Stimulated activated naive CD8-positive, alpha-beta T cell treated with anti-CD3 and anti-CD28 coated beads, Interleukin-15, Interleukin-2, amounts not matched to agents 100 U/mL and 50 U/mL, for 24 hours (primary cell): Measurements from ENCODE around the gene SDSL.

Experiments used
- ATAC-seq: fragments of 150-1000 bp; cut with Tn5 transposase; one replicate; pipeline ENCODE4 v1.10.0; 2021
- DNase-seq: peaks from one replicate; pipeline ENCODE4 v3.0.0; 2021

Gene SDSL

DNA sequence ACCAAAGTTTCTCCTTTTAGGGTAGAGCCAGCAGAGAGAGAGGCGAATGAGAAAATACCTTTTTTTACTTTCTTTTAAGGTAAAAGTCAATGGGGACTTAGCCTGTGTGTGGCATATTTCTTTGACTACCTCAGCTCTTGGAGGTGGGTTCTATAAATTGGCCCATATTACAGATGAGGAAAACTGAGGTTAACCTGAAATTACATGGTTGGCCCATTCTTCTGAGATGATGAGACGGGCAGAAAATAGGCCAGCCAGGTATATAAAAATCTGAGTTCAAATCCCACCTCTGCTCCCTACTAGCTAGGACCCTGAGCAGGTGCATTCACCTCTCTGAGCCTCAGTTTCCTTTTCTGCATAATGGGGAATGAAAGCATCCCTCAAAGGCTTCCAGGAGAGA lies 27.1 kb downstream of the SDSL start:
- no peak for ATAC-seq
- no peak for DNase-seq

DNA sequence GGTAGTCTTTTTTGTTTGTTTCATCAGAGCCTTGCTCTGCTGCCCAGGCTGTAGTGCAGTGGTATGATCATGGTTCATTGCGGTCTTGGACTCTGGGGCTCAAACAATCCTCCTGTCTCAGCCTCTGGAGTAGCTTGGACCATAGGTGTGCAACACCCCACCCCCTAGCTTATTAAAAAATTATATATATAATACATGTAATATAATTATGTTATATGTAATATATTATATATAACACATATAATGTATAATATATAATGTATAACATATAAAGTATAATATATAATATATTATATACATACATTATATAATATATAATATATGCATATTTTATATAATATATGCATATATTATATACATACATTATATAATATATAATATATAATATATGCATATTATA lies 27.7 kb downstream of the SDSL start:
- DNase-seq (no peak), ATAC-seq (no peak)

DNA sequence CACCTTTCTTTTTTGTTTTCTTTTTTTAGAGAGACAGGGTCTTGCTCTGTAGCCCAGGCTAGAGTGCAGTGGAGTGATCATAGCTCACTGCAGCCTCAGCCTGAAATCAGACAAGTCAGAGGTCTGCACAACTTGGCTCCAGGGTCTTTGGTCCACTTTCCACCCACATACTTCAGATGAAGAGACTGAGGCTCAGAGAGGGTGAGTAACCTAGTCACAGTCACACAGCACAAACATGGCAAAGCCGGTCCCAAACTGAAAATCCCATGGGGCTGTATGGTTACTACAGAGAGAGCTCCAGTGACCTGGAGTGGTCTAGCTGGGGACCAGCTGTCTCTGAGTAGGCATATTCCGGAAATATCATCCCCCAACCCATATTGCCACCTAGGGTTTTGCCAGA lies 30.3 kb downstream of the SDSL start:
- no peak for ATAC-seq
- no peak for DNase-seq

DNA sequence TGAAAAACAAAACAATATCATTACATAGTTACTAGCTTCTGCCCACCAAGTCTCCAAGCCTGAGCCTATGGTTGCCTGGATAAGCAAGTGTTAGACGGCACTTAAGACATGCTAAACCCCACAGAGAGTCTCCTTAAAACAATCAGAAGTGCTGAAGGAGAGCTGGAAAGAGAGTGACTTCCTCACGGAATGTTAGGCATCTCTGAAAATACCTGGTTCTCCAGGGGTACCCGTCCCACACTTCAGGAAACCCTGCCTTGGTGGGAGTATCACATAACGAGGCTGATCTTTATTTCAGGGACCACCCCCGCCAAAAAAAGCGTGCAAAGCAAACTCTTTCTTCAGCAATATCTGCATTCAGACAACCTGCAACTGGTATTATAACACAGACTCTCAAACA lies 31.1 kb downstream of the SDSL start:
- DNase-seq (no peak), ATAC-seq (no peak)

DNA sequence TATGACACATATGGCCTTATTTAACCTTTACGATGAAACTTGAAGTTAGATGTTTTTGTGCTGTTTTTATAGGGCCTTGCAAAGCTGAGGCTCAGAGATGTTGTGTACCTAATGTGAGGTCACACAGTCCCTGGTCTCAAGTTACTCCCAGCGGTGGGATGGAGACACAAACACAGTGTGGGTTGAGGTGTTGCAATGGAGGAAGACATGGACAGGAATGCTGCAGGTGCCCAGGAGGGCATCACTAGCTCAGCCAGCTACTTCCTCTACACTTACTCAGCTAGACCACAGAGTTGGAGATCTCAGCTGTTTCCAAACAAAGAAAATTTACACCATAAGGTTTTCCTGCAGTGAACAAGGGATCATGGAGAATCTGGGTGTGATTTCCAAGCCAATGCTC lies 34.0 kb downstream of the SDSL start:
- DNase-seq: no peak

DNA sequence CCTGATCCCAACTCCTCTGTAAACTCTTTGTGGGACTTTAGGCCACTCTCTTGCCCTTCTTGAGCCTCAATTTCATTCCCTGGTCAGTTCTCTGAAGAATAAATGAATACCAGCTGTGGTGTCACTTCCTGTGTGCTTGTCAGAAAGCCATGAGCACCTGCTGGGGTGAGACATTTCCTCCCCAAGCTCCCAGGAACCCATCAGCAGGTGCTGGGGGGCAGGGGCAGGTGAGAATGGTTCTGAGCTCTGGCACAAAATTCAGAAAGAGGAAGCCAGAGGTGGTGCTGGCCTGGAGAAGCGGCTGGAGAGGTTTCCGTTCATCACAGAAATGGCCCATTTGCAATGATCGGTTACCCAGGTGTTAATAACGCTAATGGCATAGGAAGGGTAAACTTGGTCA lies 34.6 kb downstream of the SDSL start:
- ATAC-seq: no peak
- no peak for DNase-seq

More for the DNA sequence above, 34.0 kb downstream of the SDSL start:
- no peak for ATAC-seq

DNA sequence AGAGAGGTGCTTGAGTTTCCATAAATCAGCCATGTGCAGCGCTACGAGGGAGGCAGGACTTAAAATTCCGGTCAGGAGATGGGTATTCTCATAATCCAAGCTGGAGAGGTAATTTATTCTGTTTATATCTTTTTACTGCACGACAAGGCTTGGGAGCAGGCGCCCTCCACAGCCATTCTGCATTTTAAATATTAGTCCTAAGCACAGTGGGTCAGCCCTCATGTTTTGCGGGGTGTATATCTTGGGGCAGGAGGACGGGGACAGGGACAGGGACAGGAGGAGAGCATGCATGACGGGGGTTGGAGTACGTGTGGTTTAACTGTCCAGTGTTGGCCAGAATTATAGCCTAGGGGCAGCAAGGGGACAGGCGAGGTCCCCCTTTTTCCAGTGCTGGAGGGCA lies 35.0 kb downstream of the SDSL start:
- ATAC-seq: no peak
- no peak for DNase-seq

DNA sequence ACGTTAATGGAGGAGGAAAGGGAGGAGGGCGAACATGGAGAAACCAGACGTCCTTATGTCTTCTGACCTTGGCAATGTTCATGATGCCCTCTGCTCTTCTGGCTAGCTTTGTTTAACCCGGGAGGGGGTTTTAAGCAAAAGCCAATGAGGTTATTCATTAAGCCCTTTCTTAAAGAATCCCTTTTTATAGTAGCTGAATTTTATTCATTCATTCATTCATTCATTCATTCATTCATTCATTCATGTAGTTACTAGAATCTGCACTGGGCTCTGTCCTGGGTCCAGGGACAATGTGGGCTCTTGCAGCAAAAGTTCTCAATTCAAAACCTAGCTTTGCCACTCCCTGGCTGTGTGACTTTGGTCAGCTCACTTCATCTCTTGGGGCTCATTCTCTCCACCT lies 35.5 kb downstream of the SDSL start:
- DNase-seq: no peak
- no peak for ATAC-seq

DNA sequence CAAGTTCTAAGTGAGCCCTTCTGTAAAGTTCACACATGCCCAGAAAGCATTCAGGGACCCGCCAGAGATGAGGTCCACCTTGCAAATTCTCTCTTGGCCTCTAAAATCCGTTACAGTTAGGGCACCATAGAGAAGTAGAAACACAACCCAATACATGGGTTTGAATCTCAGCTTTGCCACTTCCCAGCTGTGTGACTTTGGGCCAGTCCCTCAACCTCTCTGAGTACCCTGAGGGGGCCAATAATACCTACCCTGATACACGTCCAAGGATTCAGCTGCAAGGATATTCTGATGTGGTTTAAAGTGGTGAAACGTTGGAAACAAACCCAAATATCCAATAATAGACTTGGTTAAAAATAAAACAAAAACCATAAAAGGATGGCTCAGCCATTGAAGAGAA lies 37.8 kb downstream of the SDSL start:
- DNase-seq: no peak
- no peak for ATAC-seq

DNA sequence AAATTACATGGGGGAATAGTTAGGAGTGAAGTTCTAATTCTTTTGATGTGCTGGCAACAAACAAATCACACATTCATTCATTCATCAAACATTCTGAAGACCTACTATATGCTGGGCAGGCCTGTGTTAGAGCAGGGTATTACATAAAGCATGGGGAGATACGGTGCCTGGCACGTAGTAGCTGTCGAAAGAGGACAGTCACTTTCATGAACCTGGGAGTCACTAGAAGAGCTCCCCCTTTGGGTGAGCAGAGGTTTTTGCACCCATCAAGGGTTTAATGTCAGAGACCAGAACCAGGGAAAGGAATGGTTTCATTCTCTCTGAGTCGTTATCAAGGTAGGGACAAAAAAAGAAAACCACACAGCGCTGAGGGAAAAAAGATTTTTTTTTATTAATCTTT lies 39.5 kb downstream of the SDSL start:
- no peak for DNase-seq
- no peak for ATAC-seq

DNA sequence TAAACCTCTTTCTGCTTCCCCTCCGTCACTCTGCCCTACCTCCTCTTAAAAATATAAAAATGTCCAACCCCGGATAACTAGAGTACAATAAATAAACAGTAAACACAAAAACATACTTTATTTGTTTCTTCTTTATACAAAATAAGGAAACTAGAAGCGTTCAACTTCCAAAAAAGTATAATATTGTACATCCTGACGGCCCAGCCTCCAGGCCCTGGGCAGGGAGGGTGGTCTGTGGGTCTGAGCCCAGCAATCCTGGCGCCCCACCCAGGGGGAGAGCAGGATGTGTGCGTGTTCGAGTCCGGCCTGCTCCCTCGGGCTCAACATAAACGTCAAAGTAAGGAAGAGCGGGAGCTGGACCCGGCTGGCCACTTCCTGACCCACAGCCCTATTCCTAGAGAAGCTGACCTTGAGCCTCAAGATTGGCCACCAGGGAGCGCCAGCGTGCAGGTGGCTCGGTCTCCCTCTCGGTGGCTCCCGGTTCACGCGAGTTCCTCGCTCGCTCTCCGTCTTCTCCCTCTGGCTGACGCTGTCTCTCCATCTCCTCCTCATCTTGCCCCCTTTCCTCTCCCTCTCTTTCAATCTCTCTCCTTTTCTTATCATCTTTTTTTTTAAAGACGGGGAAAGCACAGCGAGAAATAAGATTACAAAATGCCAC lies 40.1 kb downstream of the SDSL start:
- peak; percentile 80 for DNase-seq
- peak; percentile 57 for ATAC-seq

DNA sequence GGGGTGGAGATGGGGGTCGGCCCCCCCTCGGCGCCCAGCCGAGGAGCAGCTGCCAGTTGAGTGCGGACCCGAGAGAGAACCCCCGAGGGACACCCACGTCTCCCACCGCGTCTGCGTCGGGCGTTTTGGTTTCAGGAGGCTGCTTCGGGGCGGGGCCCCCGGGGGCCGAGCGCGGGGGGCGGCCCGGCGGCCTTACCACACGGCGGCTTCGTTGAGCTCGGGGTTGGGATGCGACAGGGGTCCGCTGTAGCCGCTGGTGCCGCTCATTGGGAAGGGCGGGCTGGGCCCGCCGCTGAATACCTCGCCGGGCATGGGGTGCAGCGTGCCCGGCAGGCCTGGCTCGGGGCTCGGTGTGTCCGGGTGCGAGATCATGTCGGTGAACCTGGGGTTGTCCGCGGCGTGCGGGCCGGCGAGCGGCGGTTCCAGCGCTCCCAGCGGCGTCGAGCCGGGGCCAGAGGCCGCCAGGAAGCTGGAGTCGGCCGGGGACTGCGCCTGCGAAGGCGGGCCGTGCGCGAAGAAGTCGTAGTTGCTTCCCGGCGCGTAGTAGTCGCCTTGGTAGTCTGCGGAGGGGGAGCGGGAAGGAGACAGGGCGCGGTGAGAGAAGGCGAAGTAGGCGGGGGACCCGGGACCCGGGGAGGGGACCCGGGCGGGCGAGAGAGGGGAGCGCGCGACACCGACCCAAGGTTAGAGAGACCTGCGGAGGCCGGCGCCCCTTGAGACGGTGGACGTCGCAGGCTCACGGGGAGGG lies 41.0 kb downstream of the SDSL start:
- ATAC-seq: no peak
- DNase-seq: peak; percentile 12

DNA sequence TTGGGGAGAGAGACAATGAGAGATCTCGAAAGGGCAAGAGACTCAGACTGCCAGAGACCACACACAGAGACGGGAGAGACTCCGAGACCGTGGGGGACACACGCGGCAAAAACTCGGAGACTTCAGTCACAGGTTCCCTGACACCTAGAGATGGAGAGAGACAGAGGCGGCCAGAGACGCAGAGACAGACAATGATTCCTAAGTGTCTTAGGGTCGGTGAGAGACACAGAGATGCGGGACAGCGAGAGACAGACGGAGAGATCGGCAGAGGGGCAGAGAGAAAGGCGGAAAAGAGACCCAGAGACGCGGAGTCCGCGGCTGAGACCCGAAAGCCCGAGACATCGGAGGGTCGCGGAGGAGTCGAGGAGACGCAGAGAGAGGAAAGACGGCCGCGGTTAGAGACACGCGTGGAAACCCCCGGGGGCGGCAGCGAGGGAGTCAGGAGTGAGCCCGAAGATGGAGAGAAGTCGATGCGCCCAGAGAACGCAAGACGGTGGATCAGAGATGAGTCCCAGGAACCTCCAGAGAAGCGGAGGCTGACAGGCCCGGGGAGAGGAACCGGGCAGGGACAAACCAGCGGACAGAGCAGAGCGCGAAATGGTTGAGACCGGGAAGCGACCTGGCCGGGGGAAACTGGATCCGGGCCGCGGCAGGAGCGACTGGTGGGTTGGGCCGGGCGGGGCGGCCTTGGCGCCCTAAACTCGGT lies 41.7 kb downstream of the SDSL start:
- DNase-seq: no peak
- no peak for ATAC-seq

DNA sequence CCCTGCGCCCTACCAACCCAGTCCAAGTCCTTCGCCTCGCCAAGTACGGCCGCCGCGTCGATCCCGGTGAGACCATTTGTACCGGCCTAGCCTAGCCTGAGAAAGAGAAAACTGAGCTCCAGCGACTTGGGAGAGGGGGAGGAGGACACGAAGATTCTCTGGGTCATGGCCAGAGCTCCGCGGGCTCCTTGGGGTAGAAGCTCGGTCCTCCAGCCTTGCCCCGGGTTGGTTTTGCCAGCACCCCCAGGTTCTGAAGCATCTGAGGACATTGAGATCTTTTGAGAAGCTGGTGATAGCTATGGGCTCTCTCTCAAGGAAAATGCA lies 42.2 kb downstream of the SDSL start:
- DNase-seq: no peak
- ATAC-seq: no peak

DNA sequence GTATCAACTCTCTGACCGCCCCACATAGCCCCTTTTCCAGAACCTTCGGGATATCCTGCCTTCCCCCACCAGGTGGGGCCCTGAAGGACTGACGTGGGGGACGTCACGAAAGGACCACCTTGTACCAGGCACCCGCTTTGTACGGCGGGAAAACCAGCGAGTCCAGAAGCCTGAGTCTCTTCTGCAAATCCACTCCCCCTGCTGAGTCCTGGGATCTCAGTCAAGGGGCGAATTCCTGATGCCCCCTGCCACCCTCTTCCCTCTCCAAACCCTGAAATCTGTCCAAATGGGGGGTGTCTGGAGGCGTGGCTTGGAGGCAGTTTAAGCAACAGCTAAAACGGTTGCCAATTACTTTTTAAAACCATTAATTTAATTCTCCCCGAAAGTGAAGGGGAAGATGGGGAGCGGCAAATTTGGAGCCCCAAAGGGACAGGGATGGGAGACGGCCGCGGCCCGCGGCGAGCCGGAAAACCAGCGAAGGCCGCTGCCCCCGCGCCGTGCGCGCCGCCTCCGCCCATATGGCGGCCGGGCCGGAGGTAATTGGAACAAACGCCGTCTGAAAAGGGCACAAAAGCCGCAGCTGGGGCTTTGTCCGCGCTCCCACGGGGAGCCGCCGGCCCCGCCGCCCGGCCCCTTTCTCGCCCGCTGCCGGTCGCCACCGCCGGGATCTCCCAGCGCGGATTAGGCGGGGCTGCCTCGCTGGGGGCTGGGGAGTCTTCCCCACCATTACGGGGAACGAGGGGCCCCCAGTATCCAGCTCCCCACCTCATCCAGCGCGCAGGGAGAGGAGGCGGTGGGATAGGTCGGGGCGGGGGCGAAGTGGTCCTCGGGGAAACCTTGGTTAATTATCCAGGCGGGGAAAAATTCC lies 42.9 kb downstream of the SDSL start:
- DNase-seq (no peak), ATAC-seq (no peak)

DNA sequence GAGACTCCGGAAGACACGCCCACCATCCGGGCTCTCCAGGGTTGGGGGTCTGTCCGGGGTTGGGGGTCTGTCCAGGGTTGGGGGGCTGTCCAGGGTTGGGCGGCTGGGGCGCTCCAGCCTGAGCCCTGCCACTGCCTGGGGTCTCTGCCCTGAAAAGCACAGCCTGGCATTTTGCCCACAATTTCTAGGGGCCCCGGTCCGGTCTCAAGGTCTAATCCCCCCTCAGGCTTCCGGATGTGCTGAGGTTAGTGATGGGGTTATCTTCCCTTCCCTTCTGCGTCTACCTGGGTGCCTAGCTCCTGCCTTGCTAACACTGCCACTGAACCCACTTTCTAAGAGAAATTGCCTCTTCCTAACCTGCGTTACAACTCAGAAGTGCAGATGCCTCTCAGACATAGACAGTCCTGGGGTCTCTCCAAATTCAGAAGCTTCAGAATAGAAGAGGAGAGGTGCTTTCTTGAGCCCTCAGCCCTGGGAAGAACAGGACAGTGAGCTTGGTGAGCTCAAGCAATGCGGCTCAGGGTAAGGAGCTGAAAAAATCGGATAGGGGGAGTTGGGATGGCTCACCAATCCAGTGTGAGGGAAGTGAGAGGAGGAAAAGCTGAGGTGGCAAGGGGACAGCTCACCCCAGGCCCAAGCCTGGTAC lies 43.8 kb downstream of the SDSL start:
- DNase-seq: no peak
- no peak for ATAC-seq

DNA sequence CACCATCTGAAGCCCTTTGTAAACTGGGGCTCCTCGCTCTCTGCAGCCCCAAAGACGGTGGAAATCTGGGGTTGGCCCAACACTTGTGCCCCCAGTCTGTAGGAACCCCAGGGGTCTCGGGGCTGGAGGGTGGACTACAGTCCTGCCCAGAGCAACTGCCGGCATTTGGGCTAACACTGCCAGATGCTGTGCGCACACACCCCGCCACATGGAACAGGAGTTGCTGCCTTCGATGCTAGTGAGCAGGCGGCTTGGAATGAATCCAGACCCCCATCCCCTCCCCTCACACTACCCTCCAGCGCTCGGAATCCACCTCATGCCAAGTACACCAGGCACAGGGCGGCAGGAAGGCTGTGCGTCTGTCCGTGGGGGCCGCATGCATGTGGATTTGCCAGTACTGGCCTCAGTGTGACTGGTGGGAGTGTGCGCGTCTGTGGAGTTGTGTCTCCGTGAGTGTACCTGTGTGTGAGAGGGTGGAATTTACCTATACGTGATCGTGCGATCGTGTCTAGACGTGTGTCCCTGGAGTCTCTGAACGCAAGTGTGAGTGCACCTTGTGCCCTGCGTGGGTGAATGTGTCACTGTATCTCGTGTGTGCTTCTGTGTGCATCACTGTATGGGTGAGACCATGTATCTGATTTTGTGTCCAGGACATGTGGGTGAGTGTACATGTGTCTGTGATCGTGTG lies 44.4 kb downstream of the SDSL start:
- ATAC-seq (no peak), DNase-seq (peak; percentile 9)

DNA sequence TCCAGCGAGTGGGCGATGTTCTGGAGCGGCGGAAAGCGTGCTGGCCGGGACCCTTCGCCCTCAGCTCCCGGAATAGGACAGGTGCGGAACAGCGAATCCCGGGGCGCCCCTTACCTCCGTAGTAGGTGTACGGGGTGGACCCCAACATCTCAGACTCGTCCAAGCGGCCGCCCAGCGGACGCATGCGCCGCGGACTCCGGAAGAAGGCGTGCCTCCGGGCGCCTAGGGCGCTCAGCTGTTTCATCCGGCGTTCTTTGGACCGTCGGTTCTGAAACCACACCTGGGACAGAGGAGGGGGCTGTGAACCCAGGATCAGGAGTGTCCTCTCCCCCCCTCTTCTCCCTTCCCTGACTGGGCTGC lies 44.9 kb downstream of the SDSL start:
- DNase-seq: no peak

DNA sequence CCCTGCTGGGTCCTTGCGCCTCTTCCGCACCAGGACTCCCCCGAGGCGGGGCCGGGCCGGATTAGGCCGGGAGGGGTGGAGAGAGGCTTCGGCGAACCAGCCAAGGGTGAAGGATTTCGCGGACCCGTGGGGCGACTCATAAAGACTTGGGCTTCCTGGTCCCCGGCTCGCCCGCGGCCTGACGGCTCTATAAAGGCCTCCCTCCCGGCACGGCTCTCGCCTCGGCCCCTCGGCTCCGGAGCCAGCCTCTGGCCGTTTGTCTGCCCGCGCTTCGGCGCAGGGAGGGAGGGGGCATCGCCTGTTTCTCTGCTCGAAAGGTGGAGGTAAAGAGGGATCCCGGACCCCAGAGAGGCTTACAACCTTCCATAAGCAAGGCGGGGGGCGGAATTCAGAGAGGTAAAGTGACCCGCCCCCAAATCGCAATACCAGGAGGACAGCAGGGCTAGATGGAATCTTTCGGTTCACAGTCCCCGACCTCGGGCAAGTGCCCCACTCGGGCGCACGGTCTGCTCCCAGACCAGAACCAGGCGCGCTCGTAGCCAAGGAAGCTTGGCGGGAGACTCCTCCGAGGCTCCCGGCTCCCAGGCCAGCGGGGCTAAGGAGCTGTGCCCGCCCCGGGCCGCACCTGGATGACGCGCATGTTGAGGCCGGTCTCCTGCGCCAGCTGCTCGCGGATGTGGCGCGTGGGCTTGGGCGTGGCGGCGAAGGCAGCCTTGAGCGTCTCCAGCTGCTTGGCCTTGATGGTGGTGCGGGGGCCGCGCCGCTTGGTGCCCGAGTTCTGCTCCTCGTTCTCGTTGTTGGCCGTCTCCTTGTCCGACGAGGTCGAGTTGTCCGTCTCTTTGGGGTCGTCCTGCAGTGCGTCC lies 45.6 kb downstream of the SDSL start:
- ATAC-seq: no peak
- peak; percentile 9 for DNase-seq

More for the DNA sequence above, 44.9 kb downstream of the SDSL start:
- ATAC-seq: no peak

DNA sequence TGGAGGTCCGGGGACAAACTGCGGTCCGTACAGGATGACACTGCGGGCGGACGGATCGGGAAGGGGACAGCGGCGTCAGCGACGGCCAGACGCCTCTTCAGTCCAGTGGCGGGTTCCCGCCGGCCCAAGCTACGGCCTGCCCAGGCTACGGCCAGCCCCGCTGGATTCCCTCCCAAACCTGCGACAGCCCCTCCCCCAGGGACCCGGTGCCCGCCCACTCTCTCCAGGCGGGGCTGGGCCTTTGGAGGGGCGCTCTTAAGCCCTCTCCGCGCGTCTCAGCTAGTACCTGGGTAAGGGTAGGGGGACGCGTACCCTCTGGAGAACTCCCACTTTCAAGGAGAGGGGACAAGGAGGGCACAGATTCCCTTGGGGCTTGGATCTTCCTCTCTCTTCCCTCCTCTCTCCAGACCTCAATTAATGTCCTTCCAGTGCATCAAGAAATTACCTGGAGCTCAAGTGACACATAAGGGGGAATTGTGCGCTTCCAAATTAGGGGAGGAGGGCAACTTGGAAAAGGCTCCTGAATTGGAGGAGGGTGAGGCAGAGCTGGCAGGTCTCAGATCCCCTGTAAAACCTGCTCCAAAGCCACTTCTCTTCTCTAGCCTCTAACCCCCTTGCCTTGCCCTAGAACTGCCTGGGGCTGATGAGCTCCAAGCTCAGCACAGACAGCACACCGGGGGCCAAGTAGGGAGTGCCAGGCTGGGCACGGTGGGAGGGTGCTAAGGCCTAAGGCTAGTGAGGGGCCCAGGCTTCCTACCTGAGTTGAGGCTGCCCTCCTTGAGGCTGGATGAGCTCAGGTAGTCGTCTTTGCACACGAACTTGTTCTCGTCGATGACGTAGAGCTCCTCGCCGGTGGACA lies 46.4 kb downstream of the SDSL start:
- DNase-seq: no peak
- no peak for ATAC-seq
